ENCODE results near the gene VPS35.

VPS35 gene

DNA sequence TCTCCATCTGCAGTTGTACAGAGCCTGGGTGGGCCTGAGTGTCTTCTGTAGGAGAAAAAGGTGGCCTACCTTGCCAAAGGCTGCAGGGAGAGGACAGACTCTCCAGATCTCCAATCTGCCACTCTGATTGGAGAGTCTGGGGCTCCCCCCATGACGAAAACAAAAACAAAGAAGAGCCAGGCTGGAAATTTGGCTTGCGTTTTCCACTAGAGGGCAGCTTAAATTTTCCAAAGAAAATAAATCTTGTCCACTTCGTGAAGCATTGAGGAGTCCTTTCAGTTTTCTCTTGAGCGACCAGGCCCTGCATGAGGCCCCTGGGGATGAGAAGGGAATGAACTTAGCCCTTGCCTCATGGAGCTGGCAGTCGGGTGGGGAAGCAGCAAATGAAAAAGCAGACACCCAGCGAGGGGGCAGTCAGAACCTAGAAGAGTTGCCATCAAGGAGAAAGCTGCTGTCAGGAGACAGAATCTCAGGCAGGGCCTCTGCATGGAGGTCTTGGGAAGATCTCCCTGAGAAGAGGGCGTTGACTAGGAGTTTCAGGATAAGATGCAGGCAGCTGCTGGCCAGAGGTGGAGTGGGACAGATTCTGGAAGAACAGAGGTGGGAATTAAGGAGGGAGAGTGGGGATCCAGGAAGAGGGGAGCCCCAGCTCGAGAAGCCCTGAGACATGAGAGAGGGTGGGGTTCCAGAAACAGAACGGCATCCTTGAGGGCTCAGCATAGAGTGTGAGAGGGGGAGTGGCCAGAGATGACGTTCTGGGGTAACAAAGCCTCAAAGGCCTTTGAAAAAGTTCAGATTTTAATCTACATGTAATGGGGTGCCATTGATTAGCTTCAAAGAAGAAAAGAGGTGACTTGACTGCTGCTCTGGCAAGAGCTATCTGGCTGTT lies 59.4 kb downstream of the VPS35 start:
- CTCF ChIA-PET: interaction anchor here (0.5 to 2.2 kb wide), 10 partner anchors 9 to 75 kb away, joined by 3 to 6 read pairs (median 4); partner anchors contain the start of gene SHCBP1
- H3K27ac ChIP-seq (ENCODE audit: extremely low read depth, low read depth, low read length): no peak overlapping the region
- POLR2A ChIA-PET: interaction anchor here (0.5 to 1.4 kb wide), 3 partner anchors 9 to 490 kb away, joined by 3 to 4 read pairs (median 4); partner anchors contain the start of gene SHCBP1
- H3K9me3 ChIP-seq (ENCODE audit: control insufficient read depth, insufficient read depth, low read depth, low read length): no peaks in the 10 kb centered on the region
- peak; percentile 50; the same call in 1 of the 2 replicates for TF ChIP-seq ZNF335 (tag by site-specific recombination; conservative IDR thresholded peaks at IDR 0.05)
- TF ChIP-seq ZEB2 (tag by site-specific recombination; IDR thresholded peaks at IDR 0.05): no peak
- no peak for TF ChIP-seq MEIS1 (CRISPR knock-in tag; IDR thresholded peaks at IDR 0.05; ENCODE audit: borderline replicate concordance)
- TF ChIP-seq, protein P1, sequence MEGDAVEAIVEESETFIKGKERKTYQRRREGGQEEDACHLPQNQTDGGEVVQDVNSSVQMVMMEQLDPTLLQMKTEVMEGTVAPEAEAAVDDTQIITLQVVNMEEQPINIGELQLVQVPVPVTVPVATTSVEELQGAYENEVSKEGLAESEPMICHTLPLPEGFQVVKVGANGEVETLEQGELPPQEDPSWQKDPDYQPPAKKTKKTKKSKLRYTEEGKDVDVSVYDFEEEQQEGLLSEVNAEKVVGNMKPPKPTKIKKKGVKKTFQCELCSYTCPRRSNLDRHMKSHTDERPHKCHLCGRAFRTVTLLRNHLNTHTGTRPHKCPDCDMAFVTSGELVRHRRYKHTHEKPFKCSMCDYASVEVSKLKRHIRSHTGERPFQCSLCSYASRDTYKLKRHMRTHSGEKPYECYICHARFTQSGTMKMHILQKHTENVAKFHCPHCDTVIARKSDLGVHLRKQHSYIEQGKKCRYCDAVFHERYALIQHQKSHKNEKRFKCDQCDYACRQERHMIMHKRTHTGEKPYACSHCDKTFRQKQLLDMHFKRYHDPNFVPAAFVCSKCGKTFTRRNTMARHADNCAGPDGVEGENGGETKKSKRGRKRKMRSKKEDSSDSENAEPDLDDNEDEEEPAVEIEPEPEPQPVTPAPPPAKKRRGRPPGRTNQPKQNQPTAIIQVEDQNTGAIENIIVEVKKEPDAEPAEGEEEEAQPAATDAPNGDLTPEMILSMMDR (tag by site-specific recombination; IDR thresholded peaks at IDR 0.05): peak; percentile 27; the same call in 1 of the 2 replicates
- TF ChIP-seq ZBTB21 (tag by site-specific recombination; IDR thresholded peaks at IDR 0.05): 0 out of 2 replicates have a peak, but pooled peaks have one; percentile 20
- TF ChIP-seq ZSCAN30 (tag by site-specific recombination; IDR thresholded peaks at IDR 0.05): no peak
- TF ChIP-seq, protein P2, sequence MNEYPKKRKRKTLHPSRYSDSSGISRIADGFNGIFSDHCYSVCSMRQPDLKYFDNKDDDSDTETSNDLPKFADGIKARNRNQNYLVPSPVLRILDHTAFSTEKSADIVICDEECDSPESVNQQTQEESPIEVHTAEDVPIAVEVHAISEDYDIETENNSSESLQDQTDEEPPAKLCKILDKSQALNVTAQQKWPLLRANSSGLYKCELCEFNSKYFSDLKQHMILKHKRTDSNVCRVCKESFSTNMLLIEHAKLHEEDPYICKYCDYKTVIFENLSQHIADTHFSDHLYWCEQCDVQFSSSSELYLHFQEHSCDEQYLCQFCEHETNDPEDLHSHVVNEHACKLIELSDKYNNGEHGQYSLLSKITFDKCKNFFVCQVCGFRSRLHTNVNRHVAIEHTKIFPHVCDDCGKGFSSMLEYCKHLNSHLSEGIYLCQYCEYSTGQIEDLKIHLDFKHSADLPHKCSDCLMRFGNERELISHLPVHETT (tag by site-specific recombination; IDR thresholded peaks at IDR 0.05): no peak
- no peak for TF ChIP-seq ZNF16 (tag by site-specific recombination; IDR thresholded peaks at IDR 0.05; ENCODE audit: low read depth)
- TF ChIP-seq ZNF530 (tag by site-specific recombination; IDR thresholded peaks at IDR 0.05; ENCODE audit: low read depth): no peak
- no peak for TF ChIP-seq ZNF394 (tag by site-specific recombination; IDR thresholded peaks at IDR 0.05; ENCODE audit: borderline replicate concordance)
- TF ChIP-seq, protein P3, sequence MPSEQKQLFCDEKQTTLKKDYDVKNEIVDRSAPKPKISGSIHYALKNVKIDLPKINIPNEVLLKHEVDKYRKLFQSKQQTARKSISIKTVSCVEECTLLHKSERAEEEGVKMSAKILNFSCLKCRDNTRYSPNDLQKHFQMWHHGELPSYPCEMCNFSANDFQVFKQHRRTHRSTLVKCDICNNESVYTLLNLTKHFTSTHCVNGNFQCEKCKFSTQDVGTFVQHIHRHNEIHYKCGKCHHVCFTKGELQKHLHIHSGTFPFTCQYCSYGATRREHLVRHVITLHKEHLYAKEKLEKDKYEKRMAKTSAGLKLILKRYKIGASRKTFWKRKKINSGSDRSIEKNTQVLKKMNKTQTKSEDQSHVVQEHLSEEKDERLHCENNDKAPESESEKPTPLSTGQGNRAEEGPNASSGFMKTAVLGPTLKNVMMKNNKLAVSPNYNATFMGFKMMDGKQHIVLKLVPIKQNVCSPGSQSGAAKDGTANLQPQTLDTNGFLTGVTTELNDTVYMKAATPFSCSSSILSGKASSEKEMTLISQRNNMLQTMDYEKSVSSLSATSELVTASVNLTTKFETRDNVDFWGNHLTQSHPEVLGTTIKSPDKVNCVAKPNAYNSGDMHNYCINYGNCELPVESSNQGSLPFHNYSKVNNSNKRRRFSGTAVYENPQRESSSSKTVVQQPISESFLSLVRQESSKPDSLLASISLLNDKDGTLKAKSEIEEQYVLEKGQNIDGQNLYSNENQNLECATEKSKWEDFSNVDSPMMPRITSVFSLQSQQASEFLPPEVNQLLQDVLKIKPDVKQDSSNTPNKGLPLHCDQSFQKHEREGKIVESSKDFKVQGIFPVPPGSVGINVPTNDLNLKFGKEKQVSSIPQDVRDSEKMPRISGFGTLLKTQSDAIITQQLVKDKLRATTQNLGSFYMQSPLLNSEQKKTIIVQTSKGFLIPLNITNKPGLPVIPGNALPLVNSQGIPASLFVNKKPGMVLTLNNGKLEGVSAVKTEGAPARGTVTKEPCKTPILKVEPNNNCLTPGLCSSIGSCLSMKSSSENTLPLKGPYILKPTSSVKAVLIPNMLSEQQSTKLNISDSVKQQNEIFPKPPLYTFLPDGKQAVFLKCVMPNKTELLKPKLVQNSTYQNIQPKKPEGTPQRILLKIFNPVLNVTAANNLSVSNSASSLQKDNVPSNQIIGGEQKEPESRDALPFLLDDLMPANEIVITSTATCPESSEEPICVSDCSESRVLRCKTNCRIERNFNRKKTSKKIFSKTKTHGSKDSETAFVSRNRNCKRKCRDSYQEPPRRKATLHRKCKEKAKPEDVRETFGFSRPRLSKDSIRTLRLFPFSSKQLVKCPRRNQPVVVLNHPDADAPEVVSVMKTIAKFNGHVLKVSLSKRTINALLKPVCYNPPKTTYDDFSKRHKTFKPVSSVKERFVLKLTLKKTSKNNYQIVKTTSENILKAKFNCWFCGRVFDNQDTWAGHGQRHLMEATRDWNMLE (tag by site-specific recombination; conservative IDR thresholded peaks at IDR 0.05; ENCODE audit: low read depth): 0 out of 2 replicates have a peak, but pooled peaks have one; percentile 31
- peak; percentile 75 for TF ChIP-seq ZNF629 (tag by site-specific recombination; IDR thresholded peaks at IDR 0.05)
- TF ChIP-seq ZFP69B (tag by site-specific recombination; IDR thresholded peaks at IDR 0.05): no peak
- TF ChIP-seq ZNF654 (tag by site-specific recombination; IDR thresholded peaks at IDR 0.05; ENCODE audit: low read depth): peak; percentile 34; the same call in 1 of the 2 replicates
- no peak for TF ChIP-seq ZNF302 (tag by site-specific recombination; IDR thresholded peaks at IDR 0.05; ENCODE audit: low read depth)
- TF ChIP-seq, protein P4, sequence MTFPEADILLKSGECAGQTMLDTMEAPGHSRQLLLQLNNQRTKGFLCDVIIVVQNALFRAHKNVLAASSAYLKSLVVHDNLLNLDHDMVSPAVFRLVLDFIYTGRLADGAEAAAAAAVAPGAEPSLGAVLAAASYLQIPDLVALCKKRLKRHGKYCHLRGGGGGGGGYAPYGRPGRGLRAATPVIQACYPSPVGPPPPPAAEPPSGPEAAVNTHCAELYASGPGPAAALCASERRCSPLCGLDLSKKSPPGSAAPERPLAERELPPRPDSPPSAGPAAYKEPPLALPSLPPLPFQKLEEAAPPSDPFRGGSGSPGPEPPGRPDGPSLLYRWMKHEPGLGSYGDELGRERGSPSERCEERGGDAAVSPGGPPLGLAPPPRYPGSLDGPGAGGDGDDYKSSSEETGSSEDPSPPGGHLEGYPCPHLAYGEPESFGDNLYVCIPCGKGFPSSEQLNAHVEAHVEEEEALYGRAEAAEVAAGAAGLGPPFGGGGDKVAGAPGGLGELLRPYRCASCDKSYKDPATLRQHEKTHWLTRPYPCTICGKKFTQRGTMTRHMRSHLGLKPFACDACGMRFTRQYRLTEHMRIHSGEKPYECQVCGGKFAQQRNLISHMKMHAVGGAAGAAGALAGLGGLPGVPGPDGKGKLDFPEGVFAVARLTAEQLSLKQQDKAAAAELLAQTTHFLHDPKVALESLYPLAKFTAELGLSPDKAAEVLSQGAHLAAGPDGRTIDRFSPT (tag by site-specific recombination; IDR thresholded peaks at IDR 0.05): no peak
- TF ChIP-seq ZNF341 (tag by site-specific recombination; IDR thresholded peaks at IDR 0.05; ENCODE audit: low read depth): peak; percentile 23; the same call in 1 of the 2 replicates
- no peak for TF ChIP-seq GFI1B (tag by site-specific recombination; IDR thresholded peaks at IDR 0.05)
- 0 out of 2 replicates have a peak, but pooled peaks have one; percentile 39 for TF ChIP-seq PRDM1 (tag by site-specific recombination; IDR thresholded peaks at IDR 0.05)
- TF ChIP-seq ZNF660 (tag by site-specific recombination; IDR thresholded peaks at IDR 0.05): 0 out of 2 replicates have a peak, but pooled peaks have one; percentile 19
- no peak overlapping the region for H3K4me3 ChIP-seq (ENCODE audit: low read depth, low read length)
- H3K4me1 ChIP-seq (ENCODE audit: control insufficient read depth, insufficient read depth, low read length): no peaks in the 10 kb centered on the region; the same call in 1 of the 2 replicates
- H3K36me3 ChIP-seq (ENCODE audit: control insufficient read depth in 2 of 2, insufficient read depth in 1 of 2, low read length in 2 of 2): no peaks in the 10 kb centered on the region
